Stimulated activated CD8-positive, alpha-beta memory T cell treated with anti-CD3 and anti-CD28 coated beads, Interleukin-4, amount 100 ng/mL, for 24 hours (primary cell): ENCODE results near the gene DUSP23.

ENCODE experiments used
- DNase-seq: peaks from one replicate; pipeline ENCODE4 v3.0.0-alpha.2; 2020; ENCODE audit warnings: low read depth

DUSP23 gene

GRCh38 chr1:159828176-159828575 lies 47.4 kb downstream of the DUSP23 start:
- DNase-seq: no peak

- DNase-seq: no peak
Measured at GRCh38 chr1:159828581-159829272, 48.0 kb downstream of the DUSP23 start.

- no peak for DNase-seq
Measured at GRCh38 chr1:159829273-159829634, 48.5 kb downstream of the DUSP23 start.

GRCh38 chr1:159829822-159830465 lies 49.2 kb downstream of the DUSP23 start:
- DNase-seq: no peak

GRCh38 chr1:159830722-159831121 lies 50.0 kb downstream of the DUSP23 start:
- no peak for DNase-seq

- no peak for DNase-seq
Measured at GRCh38 chr1:159831412-159832141, 50.8 kb downstream of the DUSP23 start.
